Measurements from ENCODE around the gene TCF7L1.

GRCh38 chr2:85253890-85254289 lies 120.7 kb downstream of the TCF7L1 start:
- no peak for TF ChIP-seq NFIC (IDR thresholded peaks at IDR 0.05)
- no peak for TF ChIP-seq CEBPB (IDR thresholded peaks at IDR 0.05)
- no peak for TF ChIP-seq RAD21 (IDR thresholded peaks at IDR 0.05; ENCODE audit: low read depth)
